SK-N-SH treated with all-trans-retinoic acid at 6 μM for 48 hours (cell line): Measurements from ENCODE around the gene CCR3.
"Not testable (repeated sequence)": the region's sequence is repeated elsewhere in the genome, so short reads cannot be mapped to it uniquely, and the experiment has no call there.

Source experiments
- ATAC-seq: fragments of 200-7000 bp; cut with Tn5 transposase; 3 replicates; pipeline ENCODE4 v1.9.1; 2020; ENCODE audit warnings: mild to moderate bottlenecking, moderate library complexity
- ARNTL ChIP-seq: fragments of 450-650 bp; formaldehyde crosslinking; IDR thresholded peaks from 2 replicates; pipeline ENCODE4 v1.5.0; 2020; ENCODE audit warnings: low read depth, mild to moderate bottlenecking, moderate library complexity, borderline replicate concordance
- CREB5 ChIP-seq: fragments of 250-450 bp; sonication (Bioruptor Pico); IDR thresholded peaks from 2 replicates; pipeline ENCODE4 v1.5.1; 2020; ENCODE audit warnings: low read depth, mild to moderate bottlenecking, moderate library complexity
- CSDC2 ChIP-seq: fragments of 250-450 bp; sonication (Bioruptor Pico); IDR thresholded peaks from 2 replicates; pipeline ENCODE4 v1.5.0; 2020; ENCODE audit warnings: mild to moderate bottlenecking, moderate library complexity
- CSRNP3 ChIP-seq: fragments of 250-450 bp; sonication (Bioruptor Pico); IDR thresholded peaks from 2 replicates; pipeline ENCODE4 v1.5.1; 2021; ENCODE audit warnings: mild to moderate bottlenecking, moderate library complexity
- ESRRG ChIP-seq: fragments of 250-450 bp; sonication (Bioruptor Pico); IDR thresholded peaks from 2 replicates; pipeline ENCODE4 v1.6.1; 2021; ENCODE audit warnings: mild to moderate bottlenecking
- GLIS3 ChIP-seq: fragments of 250-450 bp; sonication (Bioruptor Pico); IDR thresholded peaks from 2 replicates; pipeline ENCODE4 v1.5.0; 2020; ENCODE audit warnings: mild to moderate bottlenecking, moderate library complexity
- ISL1 ChIP-seq: fragments of 250-450 bp; sonication (Bioruptor Pico); IDR thresholded peaks from 2 replicates; pipeline ENCODE4 v2.1.2; 2022; ENCODE audit warnings: mild to moderate bottlenecking, moderate library complexity
- OSR1 ChIP-seq: fragments of 250-450 bp; sonication (Bioruptor Pico); IDR thresholded peaks from 2 replicates; pipeline ENCODE4 v1.8.0; 2022; ENCODE audit warnings: moderate library complexity, mild to moderate bottlenecking, inconsistent platforms
- PATZ1 ChIP-seq: fragments of 250-450 bp; sonication (Bioruptor Pico); IDR thresholded peaks from 2 replicates; pipeline ENCODE4 v1.8.0; 2020; ENCODE audit warnings: mild to moderate bottlenecking, moderate library complexity, borderline replicate concordance
- PPARA ChIP-seq: fragments of 250-450 bp; sonication (Bioruptor Pico); IDR thresholded peaks from 2 replicates; pipeline ENCODE4 v1.5.0; 2020; ENCODE audit warnings: mild to moderate bottlenecking, borderline replicate concordance
- RARB ChIP-seq: fragments of 250-450 bp; sonication (Bioruptor Pico); IDR thresholded peaks from 2 replicates; pipeline ENCODE4 v1.8.0; 2021; ENCODE audit warnings: mild to moderate bottlenecking, moderate library complexity
- TCF4 ChIP-seq: fragments of 250-450 bp; sonication (Bioruptor Pico); IDR thresholded peaks from 2 replicates; pipeline ENCODE4 v1.8.0; 2021; ENCODE audit warnings: mild to moderate bottlenecking, moderate library complexity, borderline replicate concordance
- TOX ChIP-seq: fragments of 250-450 bp; sonication (Bioruptor Pico); IDR thresholded peaks from 2 replicates; pipeline ENCODE4 v1.8.0; 2021; ENCODE audit warnings: mild to moderate bottlenecking, moderate library complexity, borderline replicate concordance
- TSHZ2 ChIP-seq: fragments of 250-450 bp; sonication (Bioruptor Pico); IDR thresholded peaks from 2 replicates; pipeline ENCODE4 v1.5.0; 2020; ENCODE audit warnings: mild to moderate bottlenecking, moderate library complexity
- ZC3H10 ChIP-seq: fragments of 250-450 bp; sonication (Bioruptor Pico); IDR thresholded peaks from 2 replicates; pipeline ENCODE4 v1.5.1; 2021; ENCODE audit warnings: mild to moderate bottlenecking, moderate library complexity
- ZFP3 ChIP-seq: fragments of 250-450 bp; sonication (Bioruptor Pico); IDR thresholded peaks from 2 replicates; pipeline ENCODE4 v1.5.0; 2020; ENCODE audit warnings: mild to moderate bottlenecking, moderate library complexity
- ZFP30 ChIP-seq: fragments of 450-650 bp; formaldehyde crosslinking; IDR thresholded peaks from 2 replicates; pipeline ENCODE4 v1.5.0; 2022; ENCODE audit warnings: mild to moderate bottlenecking, moderate library complexity
- ZNF565 ChIP-seq: fragments of 450-650 bp; formaldehyde crosslinking; conservative IDR thresholded peaks from 2 replicates; pipeline ENCODE4 v1.5.0; 2020; ENCODE audit warnings: low read depth, mild to moderate bottlenecking, moderate library complexity
- ZNF70 ChIP-seq: fragments of 450-650 bp; formaldehyde crosslinking; IDR thresholded peaks from 2 replicates; pipeline ENCODE4 v1.5.0; 2020; ENCODE audit warnings: mild to moderate bottlenecking, moderate library complexity
- ZNF8 ChIP-seq: fragments of 450-650 bp; formaldehyde crosslinking; IDR thresholded peaks from 2 replicates; pipeline ENCODE4 v1.5.0; 2020; ENCODE audit warnings: mild to moderate bottlenecking, moderate library complexity

CCR3 gene

GRCh38 chr3:46206282-46207015, 35.8 kb upstream of the CCR3 start:
- no peak for ATAC-seq
- TF ChIP-seq CREB5 (CRISPR knock-in tag) (no peak), CSRNP3 (CRISPR knock-in tag) (no peak), CSDC2 (CRISPR knock-in tag) (no peak), ZFP30 (CRISPR knock-in tag) (no peak), GLIS3 (CRISPR knock-in tag) (no peak), ZFP3 (CRISPR knock-in tag) (no peak), TOX (CRISPR knock-in tag) (no peak), OSR1 (CRISPR knock-in tag) (no peak), TCF4 (CRISPR knock-in tag) (no peak), ARNTL (CRISPR knock-in tag) (no peak)
- TF ChIP-seq, all 23 proteins: peak for 0

- ATAC-seq: not testable (repeated sequence)
Measured at GRCh38 chr3:46207514-46207913, 34.7 kb upstream of the CCR3 start.

GRCh38 chr3:46208167-46208704, 34.0 kb upstream of the CCR3 start, which contains the start of gene CCR1:
TSS of gene CCR1 (minus strand) at chr3:46208313. CDS start at chr3:46204313, 4,000 bp downstream.
- peak; percentile 44; the same call in 1 of the 3 replicates for ATAC-seq
- no peak for TF ChIP-seq CREB5 (CRISPR knock-in tag)
- TF ChIP-seq ZNF70 (CRISPR knock-in tag): no peak
- TF ChIP-seq ARNTL (CRISPR knock-in tag): no peak
- no peak for TF ChIP-seq ESRRG (CRISPR knock-in tag)
- TF ChIP-seq ZNF8 (CRISPR knock-in tag): no peak
- no peak for TF ChIP-seq ZNF565 (CRISPR knock-in tag)
- no peak for TF ChIP-seq ISL1 (CRISPR knock-in tag)
- no peak for TF ChIP-seq TCF4 (CRISPR knock-in tag)
- no peak for TF ChIP-seq ZFP3 (CRISPR knock-in tag)
- no peak for TF ChIP-seq PPARA (CRISPR knock-in tag)
- TF ChIP-seq OSR1 (CRISPR knock-in tag): no peak
- TF ChIP-seq PATZ1 (CRISPR knock-in tag): no peak
- TF ChIP-seq TSHZ2 (CRISPR knock-in tag): no peak
- no peak for TF ChIP-seq ZC3H10
- no peak for TF ChIP-seq ZFP30 (CRISPR knock-in tag)
- TF ChIP-seq CSRNP3 (CRISPR knock-in tag): no peak
- no peak for TF ChIP-seq CSDC2 (CRISPR knock-in tag)
- TF ChIP-seq TOX (CRISPR knock-in tag): no peak
- no peak for TF ChIP-seq RARB (CRISPR knock-in tag)
